Mucosa of descending colon (tissue), 3 donors: ENCODE data around the gene KRTCAP2. TPM values are rescaled to one million over a fixed set of nuclear protein-coding genes. Genes with fewer than 3 reads are reported as not detected.
"Not testable (repeated sequence)": the region's sequence is repeated elsewhere in the genome, so short reads cannot be mapped to it uniquely, and the experiment has no call there.

Source experiments
- ATAC-seq: fragments of 200-7000 bp; cut with Tn5 transposase; one replicate; pipeline ENCODE4 v1.9.1; 2020; ENCODE audit warnings: mild to moderate bottlenecking, moderate library complexity
- DNase-seq, 3 donors: peaks; one replicate each; pipeline ENCODE4 v3.0.0-alpha.2; 2020
- H3K36me3 ChIP-seq: fragments of 200-600 bp; one replicate; pipeline ENCODE4 v1.8.0; 2021; ENCODE audit warnings: low read depth, mild to moderate bottlenecking
- H3K4me1 ChIP-seq: fragments of 200-600 bp; one replicate; pipeline ENCODE4 v1.8.0; 2021; ENCODE audit warnings: low read depth, mild to moderate bottlenecking
- H3K4me3 ChIP-seq: fragments of 200-600 bp; one replicate; pipeline ENCODE4 v1.8.0; 2021; ENCODE audit warnings: mild to moderate bottlenecking
- H3K9me3 ChIP-seq: fragments of 200-600 bp; one replicate; pipeline ENCODE4 v1.8.0; 2021; ENCODE audit warnings: mild to moderate bottlenecking
- CTCF ChIP-seq: fragments of 200-600 bp; IDR thresholded peaks from one replicate; pipeline ENCODE4 v1.8.0; 2022; ENCODE audit warnings: antibody characterized with exemption, mild to moderate bottlenecking
- intact Hi-C, 2 donors: fragments of 100-400 bp; cut with DNase I in 1 of 2; cut with micrococcal nuclease in 1 of 2; formaldehyde crosslinking; loops; one replicate each; pipeline versions ENCODE4 v1.11.0 to v1.11.1; 2022; cut with DNase I, micrococcal nuclease
- total RNA-seq, 3 donors: library from RNA; stranded (reverse); fragmentation: NEBNext Ultra II Directional in 2 of 3; extraction: Animal tissue kit (Norgen Biotek cat#: 25700) in 2 of 3; gene quantifications; one replicate each; pipeline versions ENCODE4 v1.2.1 to v1.2.4, GENCODE V29; 2021 to 2023
- donor health status: DM: no; HTN: no; CAD: no; lungs with moderate emphysema.
- donor health status: DM: no; HTN: no; CAD: no.
- donor health status: DM: no; HTN: yes; CAD: no.

KRTCAP2 gene
- total RNA-seq, 3 donors from 2014 or later = 162 to 190 (median 176) TPM

DNA sequence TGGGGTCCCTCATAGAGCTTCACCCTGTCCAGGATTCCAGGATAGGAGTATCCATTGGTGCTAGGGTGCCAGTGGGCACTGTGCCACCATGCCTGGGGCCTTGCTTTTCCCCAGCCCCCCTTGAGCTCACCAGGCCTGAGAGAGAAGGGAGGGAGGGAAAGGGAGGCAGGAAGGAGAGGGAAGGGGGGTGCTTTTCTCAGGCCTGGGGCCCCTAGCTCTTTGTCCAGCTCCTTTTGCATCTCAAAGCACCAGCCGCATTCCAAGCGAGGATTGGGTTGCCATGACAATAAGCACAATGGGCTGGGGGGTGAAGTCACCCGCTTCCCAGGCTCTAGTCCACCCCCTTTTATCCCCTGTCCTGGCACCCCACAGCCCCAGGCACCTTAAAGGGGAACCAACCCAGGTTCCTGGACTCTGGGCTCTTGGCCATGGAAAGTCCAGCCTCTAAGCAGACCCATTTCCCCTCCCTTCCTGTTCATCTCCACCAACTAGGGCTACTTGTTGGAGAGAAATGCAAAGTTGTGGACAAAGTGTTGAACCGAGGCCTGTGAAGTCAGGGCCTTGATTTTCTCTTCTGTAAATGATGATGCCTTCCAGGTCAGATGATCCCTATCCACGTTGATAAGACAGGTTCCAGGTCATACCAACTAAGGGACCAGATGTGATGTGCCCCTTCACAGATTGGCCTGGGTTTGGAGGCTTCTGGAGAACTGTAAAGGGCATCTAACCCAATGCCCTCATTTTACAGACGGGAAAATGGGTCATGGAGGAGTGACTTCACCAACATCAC, 23.2 kb upstream of the KRTCAP2 start:
- Histone ChIP-seq H3K4me1 (peaks cover 15% of the 10 kb centered on the region), H3K36me3 (no peaks in the 10 kb centered on the region), H3K9me3 (no peaks in the 10 kb centered on the region), H3K4me3 (no peak overlapping the region)
- TF ChIP-seq CTCF = no peak
- DNase-seq = peak in 1 of 3 donors; percentile 54
- intact Hi-C loops = no loop called here
- ATAC-seq = no peak

DNA sequence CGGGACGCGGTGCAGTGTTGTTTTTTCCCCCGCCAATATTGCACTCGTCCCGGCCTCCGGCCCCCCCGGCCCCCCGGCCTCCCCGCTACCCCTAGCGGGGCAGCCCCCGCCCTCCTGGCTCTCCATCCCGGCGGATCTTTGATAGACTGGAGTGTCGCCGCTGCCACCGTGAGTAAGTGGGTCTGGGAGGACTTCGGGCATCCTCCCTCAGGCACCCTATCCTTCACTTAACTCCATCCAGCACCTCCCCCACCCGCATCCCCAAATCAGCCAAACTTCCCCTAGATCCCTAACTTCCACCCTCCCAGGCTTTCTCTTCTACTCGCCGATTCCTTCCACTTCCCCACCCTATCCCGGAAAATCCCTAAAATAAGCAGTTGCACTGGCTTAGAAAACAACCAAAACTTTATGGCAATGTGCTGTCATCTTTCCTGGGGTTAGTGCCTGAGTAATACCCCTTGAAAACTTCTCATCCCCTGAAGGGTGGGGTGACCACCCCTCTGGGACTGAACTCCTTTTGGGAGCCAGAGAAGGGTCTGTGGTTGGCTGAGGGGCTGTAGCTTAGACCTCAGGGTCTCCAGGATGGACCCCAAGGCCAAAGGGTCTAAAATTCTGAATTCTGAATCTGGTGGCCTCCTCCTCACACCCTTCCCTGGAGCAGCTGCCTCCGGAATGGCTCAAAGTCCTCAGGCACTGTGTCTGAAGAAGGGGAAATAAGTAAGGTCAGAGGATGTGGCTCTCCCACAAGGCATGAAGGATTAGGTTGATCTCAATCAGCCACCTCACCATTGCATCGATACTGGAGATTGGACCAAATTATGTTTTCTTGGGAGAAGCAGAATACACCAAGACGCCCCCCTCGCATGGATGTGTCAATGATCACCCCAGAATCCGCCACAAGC, 22.3 kb upstream of the KRTCAP2 start:
- ATAC-seq (no peak), DNase-seq (peak in 2 of 3 donors; percentile 33 to 65)
- no peaks in the 10 kb centered on the region for H3K9me3 ChIP-seq
- H3K4me1 ChIP-seq = peaks cover 15% of the 10 kb centered on the region
- intact Hi-C loops = no loop called here
- TF ChIP-seq CTCF = no peak
- H3K36me3 ChIP-seq = no peaks in the 10 kb centered on the region
- H3K4me3 ChIP-seq = no peak overlapping the region

- intact Hi-C loops = not testable (repeated sequence)
Measured at GRCh38 chr1:155193991-155194240, 20.8 kb upstream of the KRTCAP2 start.

DNA sequence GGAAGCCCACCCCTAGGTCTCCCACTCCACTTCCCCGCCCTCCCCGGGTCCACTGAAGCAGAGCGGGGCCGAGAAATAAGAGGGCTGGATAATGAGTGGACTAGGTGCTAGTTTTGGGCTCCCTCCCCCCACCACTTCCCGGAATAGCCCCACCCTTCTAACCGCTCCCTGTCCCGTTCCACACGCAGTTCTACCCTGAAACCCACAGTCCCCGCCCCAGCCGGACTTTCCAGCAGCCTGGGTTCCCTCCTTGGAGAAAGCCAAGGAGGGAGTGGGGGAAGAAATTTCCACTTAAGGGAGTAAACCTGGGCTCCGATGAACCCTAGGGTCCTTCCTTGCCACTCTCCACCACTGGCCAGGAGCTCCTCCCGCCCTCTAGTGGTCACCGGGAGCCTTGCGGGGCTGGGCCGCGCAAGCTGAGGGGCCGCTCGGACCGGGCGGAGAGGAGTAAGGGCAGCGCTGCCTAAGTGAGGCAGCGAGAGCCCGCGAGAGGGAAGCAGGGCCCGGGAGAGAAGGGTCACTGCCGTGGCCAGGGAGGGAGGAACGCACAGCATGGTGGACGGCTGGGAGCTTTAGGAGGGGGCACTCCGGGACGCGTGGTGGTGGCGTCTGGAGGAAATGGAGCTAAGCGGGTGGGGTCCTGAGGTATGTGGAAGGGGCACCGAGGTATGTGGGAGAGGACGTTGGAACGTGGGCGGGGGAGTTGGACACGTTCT, 20.3 kb upstream of the KRTCAP2 start:
- peak; percentile 91 for TF ChIP-seq CTCF
- DNase-seq (peak; percentile 92 to 95 (median 95)), ATAC-seq (peak; percentile 76)
- no peaks in the 10 kb centered on the region for H3K36me3 ChIP-seq
- no peaks in the 10 kb centered on the region for H3K9me3 ChIP-seq
- peaks cover 15% of the 10 kb centered on the region for H3K4me1 ChIP-seq
- intact Hi-C loops = no loop called here
- no peak overlapping the region for H3K4me3 ChIP-seq

More at GRCh38 chr1:155193991-155194240, 20.8 kb upstream of the KRTCAP2 start:
- H3K4me1 ChIP-seq = peaks cover 15% of the 10 kb centered on the region
- not testable (repeated sequence) for H3K36me3 ChIP-seq, H3K9me3 ChIP-seq, H3K4me3 ChIP-seq, DNase-seq
- ATAC-seq = peak; percentile 37

- DNase-seq (peak; percentile 86 to 91 (median 89)), ATAC-seq (peak; percentile 71)
- Histone ChIP-seq H3K4me1 (peaks cover 19% of the 10 kb centered on the region), H3K36me3 (no peaks in the 10 kb centered on the region), H3K9me3 (no peaks in the 10 kb centered on the region), H3K4me3 (peak overlapping the region; percentile 0)
- intact Hi-C loops = no loop called here
- no peak for TF ChIP-seq CTCF
Measured at GRCh38 chr1:155192346-155193274, 19.5 kb upstream of the KRTCAP2 start.
